ENCODE results near the gene NDUFB6. TPM values are rescaled to one million over a fixed set of nuclear protein-coding genes. Genes with fewer than 3 reads are reported as not detected.

NDUFB6 gene
- total RNA-seq, 1 donor from 2014 or later: 36.8 TPM

DNA sequence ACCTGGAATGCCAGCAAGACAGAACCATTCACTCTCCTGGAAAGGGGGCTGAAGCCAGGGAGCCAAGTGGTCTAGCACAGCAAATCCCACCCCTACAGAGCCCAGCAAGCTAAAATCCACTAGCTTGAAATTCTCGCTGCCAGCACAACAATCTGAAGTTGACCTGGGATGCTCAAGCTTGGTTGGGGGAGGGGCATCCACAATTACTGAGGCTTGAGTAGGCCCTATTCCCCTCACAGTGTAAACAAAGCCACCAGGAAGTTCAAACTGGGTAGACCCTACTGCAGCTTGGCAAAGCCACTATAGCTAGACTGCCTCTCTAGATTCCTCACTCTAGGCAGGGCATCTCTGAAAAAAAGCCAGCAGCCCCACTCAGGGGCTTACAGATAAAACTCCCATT, 64.2 kb downstream of the NDUFB6 start:
- DNase-seq (ENCODE audit: low spot score): no peak
- H3K27ac Mint-ChIP-seq (ENCODE audit: unreplicated experiment): no peak overlapping the region
- no peaks in the 10 kb centered on the region for H3K27me3 Mint-ChIP-seq (ENCODE audit: unreplicated experiment)
- no peaks in the 10 kb centered on the region for H3K9me3 Mint-ChIP-seq (ENCODE audit: unreplicated experiment)
- TF ChIP-seq, protein P1, sequence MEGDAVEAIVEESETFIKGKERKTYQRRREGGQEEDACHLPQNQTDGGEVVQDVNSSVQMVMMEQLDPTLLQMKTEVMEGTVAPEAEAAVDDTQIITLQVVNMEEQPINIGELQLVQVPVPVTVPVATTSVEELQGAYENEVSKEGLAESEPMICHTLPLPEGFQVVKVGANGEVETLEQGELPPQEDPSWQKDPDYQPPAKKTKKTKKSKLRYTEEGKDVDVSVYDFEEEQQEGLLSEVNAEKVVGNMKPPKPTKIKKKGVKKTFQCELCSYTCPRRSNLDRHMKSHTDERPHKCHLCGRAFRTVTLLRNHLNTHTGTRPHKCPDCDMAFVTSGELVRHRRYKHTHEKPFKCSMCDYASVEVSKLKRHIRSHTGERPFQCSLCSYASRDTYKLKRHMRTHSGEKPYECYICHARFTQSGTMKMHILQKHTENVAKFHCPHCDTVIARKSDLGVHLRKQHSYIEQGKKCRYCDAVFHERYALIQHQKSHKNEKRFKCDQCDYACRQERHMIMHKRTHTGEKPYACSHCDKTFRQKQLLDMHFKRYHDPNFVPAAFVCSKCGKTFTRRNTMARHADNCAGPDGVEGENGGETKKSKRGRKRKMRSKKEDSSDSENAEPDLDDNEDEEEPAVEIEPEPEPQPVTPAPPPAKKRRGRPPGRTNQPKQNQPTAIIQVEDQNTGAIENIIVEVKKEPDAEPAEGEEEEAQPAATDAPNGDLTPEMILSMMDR (IDR thresholded peaks at IDR 0.05; ENCODE audit: unreplicated experiment): no peak
- peaks cover 4% of the 10 kb centered on the region for H3K36me3 Mint-ChIP-seq (ENCODE audit: low read depth, unreplicated experiment)
- no peak overlapping the region for H3K4me3 Mint-ChIP-seq (ENCODE audit: unreplicated experiment)
- H3K4me1 Mint-ChIP-seq (ENCODE audit: unreplicated experiment): no peaks in the 10 kb centered on the region

DNA sequence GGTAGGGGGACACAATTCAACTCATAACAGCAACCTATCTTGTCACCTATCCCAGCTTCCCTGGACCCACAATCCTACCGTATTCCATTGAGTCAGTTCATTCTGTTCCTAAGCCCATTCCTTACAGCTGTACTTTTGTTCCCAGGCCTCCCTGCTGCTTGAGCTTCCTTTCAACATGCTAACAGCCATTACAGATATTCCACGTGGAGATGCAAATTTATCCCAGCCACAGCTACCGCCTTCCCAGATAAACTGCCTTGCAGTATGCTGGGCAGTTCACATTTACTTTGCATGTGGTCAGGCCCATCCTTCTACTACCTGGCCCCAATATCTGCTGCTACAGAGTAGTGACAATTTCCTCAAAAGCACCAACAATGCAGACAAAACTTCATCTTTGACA, 70.0 kb downstream of the NDUFB6 start:
- no peaks in the 10 kb centered on the region for H3K4me1 Mint-ChIP-seq (ENCODE audit: unreplicated experiment)
- no peak overlapping the region for H3K27ac Mint-ChIP-seq (ENCODE audit: unreplicated experiment)
- no peak for DNase-seq (ENCODE audit: low spot score)

More for the DNA sequence above, 70.0 kb downstream of the NDUFB6 start:
- H3K36me3 Mint-ChIP-seq (ENCODE audit: low read depth, unreplicated experiment): peaks cover 17% of the 10 kb centered on the region
- no peak overlapping the region for H3K4me3 Mint-ChIP-seq (ENCODE audit: unreplicated experiment)
- no peaks in the 10 kb centered on the region for H3K9me3 Mint-ChIP-seq (ENCODE audit: unreplicated experiment)
- TF ChIP-seq, protein P1 (IDR thresholded peaks at IDR 0.05; ENCODE audit: unreplicated experiment): no peak
- H3K27me3 Mint-ChIP-seq (ENCODE audit: unreplicated experiment): no peaks in the 10 kb centered on the region

Other genes with a start within 250 kb of the NDUFB6 start
- gene ACO1, start 188.5 kb downstream of the NDUFB6 start, total RNA-seq (ENCODE audit: unreplicated experiment): 30.6 TPM
- 8.4 TPM for gene RIGI, start 47.0 kb downstream of the NDUFB6 start, total RNA-seq (ENCODE audit: unreplicated experiment)
- gene SMIM27, start 20.8 kb downstream of the NDUFB6 start, total RNA-seq (ENCODE audit: unreplicated experiment): 8.0 TPM
- gene TOPORS, start 20.6 kb downstream of the NDUFB6 start, total RNA-seq (ENCODE audit: unreplicated experiment): 20.7 TPM
- not detected for gene TAF1L, start 62.5 kb upstream of the NDUFB6 start, total RNA-seq (ENCODE audit: unreplicated experiment)
- gene TMEM215, start 210.4 kb upstream of the NDUFB6 start, total RNA-seq (ENCODE audit: unreplicated experiment): 0.18 TPM

All from endothelial cell (in vitro differentiated cells).